Measurements from ENCODE around the gene HMOX2.

The HMOX2 gene

DNA sequence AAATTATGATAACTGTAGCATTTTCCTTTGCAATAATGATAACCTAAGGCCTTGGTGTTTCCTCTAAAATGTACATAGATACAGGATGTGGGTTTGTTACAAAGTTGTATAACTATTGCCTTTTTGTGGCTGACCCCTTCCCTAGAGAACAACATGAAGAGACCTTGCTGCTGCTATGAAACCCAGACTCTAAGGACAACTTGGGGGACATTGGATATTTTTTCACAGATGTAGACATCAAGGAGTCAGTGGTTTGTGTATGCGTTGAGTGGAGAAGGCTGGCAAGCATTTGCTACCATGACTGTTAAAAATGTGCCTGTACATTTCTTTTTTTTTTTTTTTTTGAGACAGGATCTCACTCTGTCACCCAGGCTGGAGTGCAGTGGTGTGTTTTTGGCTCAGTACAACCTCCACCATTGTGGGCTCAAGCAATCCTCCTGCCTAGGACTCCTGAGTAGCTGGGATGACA is 12.3 kb downstream of the HMOX2 start:
- Histone ChIP-seq H3K27me3 (ENCODE audit: control insufficient read depth in 1 of 2, insufficient read depth in 1 of 2, low read length in 2 of 2) (no peaks in the 10 kb centered on the region), H4K8ac (ENCODE audit: low read length) (no peak overlapping the region), H3K23ac (ENCODE audit: low read length in 2 of 2) (no peak overlapping the region), H2BK15ac (ENCODE audit: low read depth, poor library complexity, severe bottlenecking) (no peak overlapping the region), H4K91ac (ENCODE audit: low read length) (no peak overlapping the region), H3K4ac (ENCODE audit: low read depth in 1 of 2, low read length in 2 of 2) (no peak overlapping the region), H2BK5ac (ENCODE audit: low read depth, low read length, poor library complexity, severe bottlenecking) (no peak overlapping the region), H3K9me3 (ENCODE audit: control insufficient read depth, low read length) (no peaks in the 10 kb centered on the region), H3K27ac (ENCODE audit: low read length, poor library complexity, severe bottlenecking) (peak overlapping the region; percentile 86), H2AK5ac (ENCODE audit: low read length, severe bottlenecking) (peak overlapping the region; percentile 89), H3K4me2 (ENCODE audit: low read length, poor library complexity, severe bottlenecking) (no peak overlapping the region), H3K4me1 (ENCODE audit: control insufficient read depth, insufficient read depth, low read depth, low read length) (peaks cover 9% of the 10 kb centered on the region), H2BK12ac (ENCODE audit: low read length in 2 of 2) (peak overlapping the region in 1 of 2 experiments; percentile 25), H2BK120ac (ENCODE audit: low read depth, low read length) (no peak overlapping the region), H2AFZ (ENCODE audit: low read depth, low read length) (no peak overlapping the region), H3K79me1 (replicated peaks; ENCODE audit: low read length, poor library complexity, severe bottlenecking) (peaks cover 26% of the 10 kb centered on the region), H3K14ac (ENCODE audit: low read length in 2 of 2) (no peak overlapping the region), H3K36me3 (ENCODE audit: control insufficient read depth in 1 of 2, insufficient read depth in 2 of 2, low read depth in 1 of 2, low read length in 2 of 2) (peaks cover 6 to 41% of the 10 kb centered on the region in 2 experiments), H3K4me3 (ENCODE audit: insufficient read depth in 1 of 2, low read depth in 1 of 2, low read length in 2 of 2) (no peak overlapping the region), H3K18ac (ENCODE audit: low read depth in 1 of 2, low read length in 2 of 2) (peak overlapping the region in 1 of 2 experiments; percentile 28), H3K9ac (ENCODE audit: low read length) (no peak overlapping the region)
- DNase-seq = peak; percentile 64
- 88% methylated on average over 1 of the region's 1 CpG for WGBS

GRCh38 chr16:4489030-4489429 is 12.8 kb downstream of the HMOX2 start:
- peaks cover 9% of the 10 kb centered on the region for H3K4me1 ChIP-seq (ENCODE audit: control insufficient read depth, insufficient read depth, low read depth, low read length)
- peak; percentile 68 for DNase-seq
- H4K91ac ChIP-seq (ENCODE audit: low read length) = no peak overlapping the region
- peak overlapping the region; percentile 86 for H3K27ac ChIP-seq (ENCODE audit: low read length, poor library complexity, severe bottlenecking)
- no peak overlapping the region for H3K14ac ChIP-seq (ENCODE audit: low read length in 2 of 2)
- H2BK12ac ChIP-seq (ENCODE audit: low read length in 2 of 2) = no peak overlapping the region
- no peak overlapping the region for H3K4me3 ChIP-seq (ENCODE audit: insufficient read depth in 1 of 2, low read depth in 1 of 2, low read length in 2 of 2)
- H3K4me2 ChIP-seq (ENCODE audit: low read length, poor library complexity, severe bottlenecking) = no peak overlapping the region
- peaks cover 5 to 41% of the 10 kb centered on the region in 2 experiments for H3K36me3 ChIP-seq (ENCODE audit: control insufficient read depth in 1 of 2, insufficient read depth in 2 of 2, low read depth in 1 of 2, low read length in 2 of 2)
- no peak overlapping the region for H2BK15ac ChIP-seq (ENCODE audit: low read depth, poor library complexity, severe bottlenecking)
- 33% methylated on average over 5 of the region's 5 CpGs for WGBS
- no peak overlapping the region for H3K4ac ChIP-seq (ENCODE audit: low read depth in 1 of 2, low read length in 2 of 2)
- H3K9ac ChIP-seq (ENCODE audit: low read length) = no peak overlapping the region
- peak overlapping the region; percentile 19 for H2BK5ac ChIP-seq (ENCODE audit: low read depth, low read length, poor library complexity, severe bottlenecking)
- H3K79me1 ChIP-seq (replicated peaks; ENCODE audit: low read length, poor library complexity, severe bottlenecking) = peaks cover 26% of the 10 kb centered on the region
- H2BK120ac ChIP-seq (ENCODE audit: low read depth, low read length) = no peak overlapping the region
- H3K18ac ChIP-seq (ENCODE audit: low read depth in 1 of 2, low read length in 2 of 2) = no peak overlapping the region
- H4K8ac ChIP-seq (ENCODE audit: low read length) = no peak overlapping the region
- H3K23ac ChIP-seq (ENCODE audit: low read length in 2 of 2) = no peak overlapping the region
- no peaks in the 10 kb centered on the region for H3K9me3 ChIP-seq (ENCODE audit: control insufficient read depth, low read length)
- H2AFZ ChIP-seq (ENCODE audit: low read depth, low read length) = no peak overlapping the region
- no peaks in the 10 kb centered on the region for H3K27me3 ChIP-seq (ENCODE audit: control insufficient read depth in 1 of 2, insufficient read depth in 1 of 2, low read length in 2 of 2)
- no peak overlapping the region for H2AK5ac ChIP-seq (ENCODE audit: low read length, severe bottlenecking)

DNA sequence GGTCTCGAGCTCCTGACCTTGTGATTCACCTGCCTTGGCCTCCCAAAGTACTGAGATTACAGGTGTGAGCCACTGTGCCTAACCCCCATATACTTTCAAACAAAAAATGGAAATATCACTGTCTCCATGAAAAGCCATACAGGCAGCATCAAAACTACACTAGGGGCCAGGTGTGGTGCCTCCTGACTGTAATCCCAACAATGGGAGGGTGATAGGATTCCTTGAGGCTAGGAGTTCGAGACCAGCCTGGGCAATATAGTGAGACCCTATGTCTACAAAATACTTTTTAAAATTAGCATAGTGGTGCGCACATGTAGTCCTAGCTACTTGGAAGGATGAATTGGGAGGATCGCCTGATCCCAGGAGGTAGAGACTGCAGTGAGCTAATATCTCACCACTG is 15.7 kb downstream of the HMOX2 start:
- WGBS = 92% methylated on average over 2 of the region's 4 CpGs
- Histone ChIP-seq H3K4me3 (ENCODE audit: insufficient read depth in 1 of 2, low read depth in 1 of 2, low read length in 2 of 2) (no peak overlapping the region), H2BK15ac (ENCODE audit: low read depth, poor library complexity, severe bottlenecking) (no peak overlapping the region), H3K27ac (ENCODE audit: low read length, poor library complexity, severe bottlenecking) (no peak overlapping the region), H2BK5ac (ENCODE audit: low read depth, low read length, poor library complexity, severe bottlenecking) (no peak overlapping the region), H4K91ac (ENCODE audit: low read length) (no peak overlapping the region), H3K4me2 (ENCODE audit: low read length, poor library complexity, severe bottlenecking) (no peak overlapping the region), H2AFZ (ENCODE audit: low read depth, low read length) (no peak overlapping the region), H3K4ac (ENCODE audit: low read depth in 1 of 2, low read length in 2 of 2) (no peak overlapping the region), H4K8ac (ENCODE audit: low read length) (no peak overlapping the region), H3K27me3 (ENCODE audit: control insufficient read depth in 1 of 2, insufficient read depth in 1 of 2, low read length in 2 of 2) (no peaks in the 10 kb centered on the region), H3K4me1 (ENCODE audit: control insufficient read depth, insufficient read depth, low read depth, low read length) (peaks cover 15% of the 10 kb centered on the region), H3K23ac (ENCODE audit: low read length in 2 of 2) (no peak overlapping the region), H3K18ac (ENCODE audit: low read depth in 1 of 2, low read length in 2 of 2) (no peak overlapping the region), H3K9ac (ENCODE audit: low read length) (no peak overlapping the region), H3K79me1 (replicated peaks; ENCODE audit: low read length, poor library complexity, severe bottlenecking) (peaks cover 20% of the 10 kb centered on the region), H2BK12ac (ENCODE audit: low read length in 2 of 2) (no peak overlapping the region), H3K9me3 (ENCODE audit: control insufficient read depth, low read length) (no peaks in the 10 kb centered on the region), H2BK120ac (ENCODE audit: low read depth, low read length) (no peak overlapping the region), H3K36me3 (ENCODE audit: control insufficient read depth in 1 of 2, insufficient read depth in 2 of 2, low read depth in 1 of 2, low read length in 2 of 2) (peaks cover under 1 to 20% of the 10 kb centered on the region in 2 experiments), H2AK5ac (ENCODE audit: low read length, severe bottlenecking) (no peak overlapping the region), H3K14ac (ENCODE audit: low read length in 2 of 2) (no peak overlapping the region)
- no peak for DNase-seq

DNA sequence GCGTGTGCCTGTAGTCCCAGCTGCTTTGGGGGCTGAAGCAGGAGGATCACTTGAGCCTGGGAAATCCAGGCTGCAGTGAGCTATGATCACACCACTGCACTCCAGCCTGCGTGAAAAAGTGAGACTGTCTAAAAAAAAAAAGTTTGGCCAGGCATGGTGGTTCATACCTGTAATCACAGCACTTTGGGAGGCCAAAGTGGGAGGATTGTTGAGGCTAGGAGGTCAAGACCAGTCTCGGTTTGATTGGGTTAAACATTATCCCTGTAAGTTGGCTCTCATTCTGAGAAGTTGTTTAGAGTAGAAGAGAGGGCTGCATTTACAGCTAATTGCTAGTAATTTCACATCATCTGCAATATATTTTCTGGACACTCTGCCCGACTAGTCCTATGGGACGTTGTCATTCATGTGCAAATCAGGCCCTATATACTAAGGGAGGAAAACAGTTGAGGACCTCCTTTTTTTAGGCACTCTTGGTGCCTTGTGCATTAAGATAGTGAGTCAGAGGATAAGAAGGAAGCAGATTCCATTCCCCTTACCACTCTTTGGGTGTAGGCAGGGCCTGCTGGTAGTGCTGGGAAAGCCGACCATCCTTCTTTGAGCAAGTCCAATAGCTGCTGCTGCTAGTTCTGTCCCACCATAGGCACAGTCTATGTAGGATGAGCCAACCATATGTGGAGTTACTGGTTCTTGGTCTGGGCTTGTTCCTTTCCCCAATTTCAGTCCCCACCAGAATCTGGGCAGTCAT is 18.7 kb downstream of the HMOX2 start:
- Histone ChIP-seq H4K8ac (ENCODE audit: low read length) (peak overlapping the region; percentile 19), H2BK15ac (ENCODE audit: low read depth, poor library complexity, severe bottlenecking) (no peak overlapping the region), H3K4ac (ENCODE audit: low read depth in 1 of 2, low read length in 2 of 2) (no peak overlapping the region), H2BK120ac (ENCODE audit: low read depth, low read length) (no peak overlapping the region), H3K4me1 (ENCODE audit: control insufficient read depth, insufficient read depth, low read depth, low read length) (peaks cover 13% of the 10 kb centered on the region), H3K79me1 (replicated peaks; ENCODE audit: low read length, poor library complexity, severe bottlenecking) (peaks cover 21% of the 10 kb centered on the region), H3K27me3 (ENCODE audit: control insufficient read depth in 1 of 2, insufficient read depth in 1 of 2, low read length in 2 of 2) (no peaks in the 10 kb centered on the region), H3K9ac (ENCODE audit: low read length) (peak overlapping the region; percentile 7), H3K4me3 (ENCODE audit: insufficient read depth in 1 of 2, low read depth in 1 of 2, low read length in 2 of 2) (no peak overlapping the region), H3K36me3 (ENCODE audit: control insufficient read depth in 1 of 2, insufficient read depth in 2 of 2, low read depth in 1 of 2, low read length in 2 of 2) (peaks cover 0 to 14% of the 10 kb centered on the region in 2 experiments), H3K4me2 (ENCODE audit: low read length, poor library complexity, severe bottlenecking) (no peak overlapping the region), H2BK5ac (ENCODE audit: low read depth, low read length, poor library complexity, severe bottlenecking) (no peak overlapping the region), H3K23ac (ENCODE audit: low read length in 2 of 2) (no peak overlapping the region), H3K9me3 (ENCODE audit: control insufficient read depth, low read length) (no peaks in the 10 kb centered on the region), H3K14ac (ENCODE audit: low read length in 2 of 2) (no peak overlapping the region), H2AFZ (ENCODE audit: low read depth, low read length) (no peak overlapping the region), H2BK12ac (ENCODE audit: low read length in 2 of 2) (peak overlapping the region in 1 of 2 experiments; percentile 73), H3K27ac (ENCODE audit: low read length, poor library complexity, severe bottlenecking) (peak overlapping the region; percentile 58), H4K91ac (ENCODE audit: low read length) (no peak overlapping the region), H2AK5ac (ENCODE audit: low read length, severe bottlenecking) (peak overlapping the region; percentile 6), H3K18ac (ENCODE audit: low read depth in 1 of 2, low read length in 2 of 2) (peak overlapping the region in 1 of 2 experiments; percentile 28)
- peak; percentile 79 for DNase-seq
- WGBS = 41% methylated on average over 5 of the region's 6 CpGs
